GM18873 (cell line): ENCODE results near the gene NPIPB9.

Experiments
- ATAC-seq: cut with Tn5 transposase; IDR thresholded peaks from one replicate; pipeline ENCODE4 v1.9.1; 2021; ENCODE audit warnings: mild to moderate bottlenecking, moderate library complexity, moderate number of reproducible peaks; ENCODE audit not compliant: unreplicated experiment, low FRiP score

Gene NPIPB9

DNA sequence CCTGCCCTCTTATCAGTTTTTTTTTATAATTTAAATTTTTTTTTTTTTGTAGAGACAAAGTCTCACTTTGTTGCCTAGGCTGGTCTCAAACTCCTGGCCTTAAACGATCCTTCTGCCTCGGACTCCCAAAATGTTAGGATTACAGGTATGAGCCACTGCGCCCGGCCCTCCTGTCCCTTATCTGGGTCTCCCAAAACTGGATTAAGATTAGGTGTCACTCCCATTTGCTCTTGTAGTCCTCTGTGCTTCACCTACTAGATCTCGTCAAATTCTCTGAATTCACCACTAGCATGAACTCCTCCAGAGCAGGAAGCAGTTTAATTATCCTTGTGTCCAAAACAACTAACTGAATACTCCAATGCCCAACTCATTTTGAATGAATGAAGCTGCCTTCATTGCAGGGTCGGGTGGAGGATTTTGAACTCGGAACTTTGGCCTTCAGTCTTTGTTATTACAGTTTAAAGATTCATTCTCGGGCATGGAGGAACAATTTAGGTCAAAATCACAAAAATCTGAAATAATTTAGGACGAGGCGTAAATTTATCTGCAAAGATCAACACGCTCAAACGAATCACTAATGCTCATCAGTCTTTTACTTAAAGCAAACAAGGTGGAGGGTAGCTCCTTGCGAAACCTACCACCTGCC lies 70.4 kb downstream of the NPIPB9 start:
- ATAC-seq: no peak
